K562 (cell line): ENCODE data around the gene PXDC1. TPM values are rescaled to one million over a fixed set of nuclear protein-coding genes. Genes with fewer than 3 reads are reported as not detected.
A peak's percentile ranks its signal among the peaks of the same experiment; 100 is the strongest.
"Not testable (repeated sequence)": the region's sequence is repeated elsewhere in the genome, so short reads cannot be mapped to it uniquely, and the experiment has no call there.

Experiments used
- ATAC-seq: fragments of 200-7000 bp; cut with Tn5 transposase; 3 replicates; pipeline ENCODE4 v1.9.1; 2020; ENCODE audit warnings: moderate library complexity
- BruUV-seq: library from RNA; stranded (reverse); fragments of 400-500 nt; replicated peaks from 2 replicates; lab custom pipeline; 2021; lab: Mats Ljungman, UMichigan
- CTCF ChIA-PET: fragments of 300-600 bp; formaldehyde crosslinking; extraction: SDS; loops from one replicate; lab custom pipeline; 2021; ENCODE audit warnings: low intra/inter-chr PET ratio; lab: Yijun Ruan, JAX
- POLR2A ChIA-PET: fragments of 300-600, 350-650 bp; sonication (Branson Sonifier 250); formaldehyde crosslinking; extraction: SDS; loops from one replicate; lab custom pipeline; 2021; ENCODE audit warnings: antibody characterized with exemption, inconsistent platforms; lab: Yijun Ruan, JAX
- DNase-seq, 4 experiments: peaks; one replicate each; pipeline versions ENCODE4 v3.0.0 to v3.0.0-alpha.2; 2011 to 2018; ENCODE audit warnings: low spot score in 3 of 4, mixed read lengths in 3 of 4; ENCODE audit errors: extremely low read depth in 1 of 4
- FAIRE-seq: peaks from 2 replicates; lab custom pipeline; 2011; peaks lifted over from hg19 to GRCh38; lab: Jason Lieb, UNC
- H2AFZ ChIP-seq: 2 replicates; pipeline ENCODE4 v1.6.0; 2011; ENCODE audit warnings: low read depth, low read length, control low read depth, inconsistent platforms
- H3K27ac ChIP-seq: fragments of 200-600 bp; 3 replicates; pipeline ENCODE4 v1.8.0; 2011; ENCODE audit warnings: low read depth, mild to moderate bottlenecking, control low read depth, inconsistent platforms, low read length, moderate library complexity, mixed read lengths; ENCODE audit errors: extremely low read depth
- H3K27me3 ChIP-seq, 2 experiments: fragments of 300-600 bp in 1 of 2; 2 replicates in 1 of 2; 3 replicates in 1 of 2; pipeline versions ENCODE4 v1.6.0 to v1.8.0; 2011; ENCODE audit warnings: inconsistent platforms in 2 of 2, low read length in 2 of 2, mild to moderate bottlenecking in 1 of 2, mixed read lengths in 1 of 2, moderate library complexity in 1 of 2; ENCODE audit not compliant: control insufficient read depth in 2 of 2, insufficient read depth in 2 of 2
- H3K36me3 ChIP-seq: fragments of 300-600 bp; 3 replicates; pipeline ENCODE4 v1.8.0; 2011; ENCODE audit warnings: mild to moderate bottlenecking, low read length, inconsistent platforms; ENCODE audit not compliant: control insufficient read depth, insufficient read depth
- H3K4me1 ChIP-seq, 2 experiments: fragments of 200-600 bp in 1 of 2; replicated peaks in 1 of 2; 2 replicates in 1 of 2; 3 replicates in 1 of 2; pipeline versions ENCODE4 v1.5.1 to v1.8.0; 2011; ENCODE audit warnings: inconsistent platforms in 2 of 2, low read length in 2 of 2, mild to moderate bottlenecking in 1 of 2, mixed read lengths in 1 of 2, moderate library complexity in 1 of 2; ENCODE audit not compliant: control insufficient read depth in 2 of 2, insufficient read depth in 2 of 2
- H3K4me2 ChIP-seq: 2 replicates; pipeline ENCODE4 v1.6.1; 2011; ENCODE audit warnings: low read length, control low read depth, inconsistent platforms, mixed read lengths; ENCODE audit not compliant: insufficient read depth
- H3K4me3 ChIP-seq: fragments of 200-600 bp; sonication (generic), shearing (Covaris generic); 2 replicates; pipeline ENCODE4 v1.5.1; 2016; ENCODE audit warnings: control low read depth, inconsistent platforms
- H3K79me2 ChIP-seq: fragments of 200-600 bp; 3 replicates; pipeline ENCODE4 v1.8.0; 2011; ENCODE audit warnings: low read length, inconsistent platforms; ENCODE audit not compliant: control insufficient read depth, insufficient read depth
- H3K9ac ChIP-seq, 2 experiments: 2 replicates each; pipeline versions ENCODE4 v1.6.0 to v1.6.1; 2011; ENCODE audit warnings: low read depth in 2 of 2, low read length in 2 of 2, control low read depth in 1 of 2, inconsistent platforms in 1 of 2, mild to moderate bottlenecking in 1 of 2, mixed read lengths in 1 of 2; ENCODE audit not compliant: insufficient read depth in 1 of 2
- H3K9me1 ChIP-seq: one replicate; pipeline ENCODE4 v1.6.0; 2011; ENCODE audit warnings: inconsistent platforms, mild to moderate bottlenecking, low read length, moderate library complexity; ENCODE audit not compliant: control insufficient read depth, insufficient read depth
- H3K9me3 ChIP-seq: replicated peaks from 2 replicates; pipeline ENCODE4 v1.5.1; 2011; ENCODE audit warnings: low read depth, low read length, inconsistent platforms; ENCODE audit not compliant: control insufficient read depth, insufficient read depth
- H4K20me1 ChIP-seq: replicated peaks from 2 replicates; pipeline ENCODE4 v1.6.1; 2011; ENCODE audit warnings: low read length, inconsistent platforms, mixed read lengths; ENCODE audit not compliant: control insufficient read depth, insufficient read depth
- EWSR1 ChIP-seq: fragments of 450-650 bp; IDR thresholded peaks from 2 replicates; pipeline ENCODE4 v1.6.1; 2018; ENCODE audit warnings: borderline replicate concordance, mild to moderate bottlenecking, low read depth, moderate library complexity; ENCODE audit not compliant: partially characterized antibody
- NFYB ChIP-seq: IDR thresholded peaks from 2 replicates; pipeline ENCODE4 v1.6.1; 2011; ENCODE audit warnings: mild to moderate bottlenecking, moderate library complexity; ENCODE audit not compliant: insufficient read length; ENCODE audit errors: extremely low read depth
- WGBS: fragments of 100-300 bp; shearing (Covaris generic); methylation state at CpG from one replicate; pipeline ENCODE4 v1.1.6; 2016; ENCODE audit warnings: low coverage, mixed read lengths; ENCODE audit not compliant: insufficient coverage; ENCODE audit errors: missing lambda C conversion rate; 5-methylcytosine and 5-hydroxymethylcytosine counted together
- in situ Hi-C: fragments of 300-500 bp; cut with MboI; formaldehyde crosslinking; loops from 4 replicates; pipeline ENCODE4 v1.15.0; 2018; ENCODE audit warnings: inconsistent platforms, mixed read lengths
- intact Hi-C: fragments of 100-400 bp; cut with micrococcal nuclease; formaldehyde crosslinking; loops from 2 replicates; pipeline ENCODE4 v1.14.2; 2022
- polyA plus RNA-seq, 8 experiments: library from polyadenylated mRNA; depleted of rRNA in 4 of 8; stranded (reverse) in 5 of 8; unstranded in 3 of 8; fragments of >200 nt; fragmentation: Nextera tagmentation in 2 of 8; fragmentation: Illumina TruSeq in 1 of 8; extraction: Ambion mirVana in 2 of 8; extraction: Trizol in 1 of 8; gene quantifications; 2 replicates each; pipeline versions ENCODE4 v1.2.1 to v1.2.3, GENCODE V29; 2011 to 2014; ENCODE audit warnings: inconsistent platforms in 1 of 8, missing spikeins in 1 of 8
- total RNA-seq, 7 experiments: library from RNA; depleted of rRNA in 6 of 7; stranded (reverse); fragments of >200 nt in 6 of 7; fragmentation: Illumina TruSeq in 2 of 7; extraction: Trizol in 2 of 7; gene quantifications; 2 replicates each; pipeline versions ENCODE4 v1.2.1 to v1.2.3, GENCODE V29; 2011 to 2021; ENCODE audit warnings: low replicate concordance in 1 of 7
- TF ChIP-seq, protein P1 (sequence below): fragments of 450-650 bp; IDR thresholded peaks from 2 replicates; pipeline ENCODE4 v1.7.1; 2018; ENCODE audit warnings: mild to moderate bottlenecking, low read depth; ENCODE audit not compliant: partially characterized antibody

PXDC1 gene
- total and polyA plus RNA-seq, 9 of the 15 experiments (the other 6 are each of a cell fraction or from before 2014, with no cell fraction given): 0.09 to 0.33 (median 0.16) TPM; not detected in 5

DNA sequence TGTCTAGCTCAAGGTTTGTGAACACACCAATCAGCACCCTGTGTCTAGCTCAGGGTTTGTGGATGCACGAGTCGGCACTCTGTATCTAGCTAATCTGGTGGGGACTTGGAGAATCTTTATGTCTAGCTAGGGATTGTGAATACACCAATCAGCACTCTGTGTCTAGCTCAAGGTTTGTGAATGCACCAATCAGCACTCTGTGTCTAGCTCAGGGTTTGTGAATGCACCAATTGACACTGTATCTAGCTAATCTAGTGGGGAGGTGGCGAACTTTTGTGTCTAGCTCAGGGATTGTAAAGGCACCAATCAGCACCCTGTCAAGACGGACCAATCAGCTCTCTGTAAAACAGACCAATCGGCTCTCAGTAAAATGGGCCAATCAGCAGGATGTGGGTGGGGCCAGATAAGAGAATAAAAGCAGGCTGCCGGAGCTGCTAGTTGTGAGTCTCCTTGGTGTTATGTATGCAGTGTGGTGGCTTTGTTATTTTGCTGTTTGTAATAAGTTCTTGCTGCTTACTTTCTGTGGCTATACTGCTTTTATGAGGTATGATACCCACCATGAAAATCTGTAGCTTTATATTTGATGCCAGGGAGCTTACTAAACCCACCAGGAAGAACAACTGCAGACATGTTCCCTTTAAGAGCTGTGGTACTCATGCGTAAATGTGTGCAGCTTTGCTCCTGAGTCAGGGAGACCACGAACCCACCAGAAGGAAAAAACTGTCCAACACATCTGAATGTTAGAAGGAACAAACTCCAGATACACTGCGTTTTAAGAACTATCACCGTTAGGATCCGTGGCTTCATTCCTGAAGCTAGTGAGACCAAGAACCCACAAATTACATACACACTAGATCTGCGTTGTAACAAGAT is 20.9 kb upstream of the PXDC1 start:
- H3K4me3 ChIP-seq, intact Hi-C loops, H3K9ac ChIP-seq, H3K4me2 ChIP-seq, BruUV-seq, H3K4me1 ChIP-seq, H3K36me3 ChIP-seq, H2AFZ ChIP-seq, H3K27ac ChIP-seq, ATAC-seq, H3K9me3 ChIP-seq, in situ Hi-C loops, DNase-seq, H4K20me1 ChIP-seq, CTCF ChIA-PET, H3K79me2 ChIP-seq, H3K9me1 ChIP-seq: not testable (repeated sequence)
- TF ChIP-seq NFYB: peak; percentile 77
- FAIRE-seq: peak; percentile 19
- POLR2A ChIA-PET: interaction anchor here (0.5 to 1.5 kb wide), 8 partner anchors 9 to 1106 kb away, joined by 3 to 6 read pairs (median 4); no protein-coding TSS in a partner anchor
- H3K27me3 ChIP-seq: peaks cover 16 to 45% of the 10 kb centered on the region in 2 experiments
- 9% methylated on average over 12 of the region's 12 CpGs for WGBS

- no TSS peak for BruUV-seq
- no peak overlapping the region for H2AFZ ChIP-seq
- intact Hi-C loops (no loop called here), in situ Hi-C loops (no loop called here)
- CTCF ChIA-PET: no interaction called here
- H3K4me2 ChIP-seq: no peak overlapping the region
- H3K9me3 ChIP-seq: no peaks in the 10 kb centered on the region
- H3K4me1 ChIP-seq: peaks cover 0 to 7% of the 10 kb centered on the region in 2 experiments; a peak in 1 of 5 replicates
- no peak overlapping the region for H3K9ac ChIP-seq
- DNase-seq (no peak), FAIRE-seq (no peak), ATAC-seq (no peak)
- H4K20me1 ChIP-seq: no peaks in the 10 kb centered on the region
- no peaks in the 10 kb centered on the region for H3K79me2 ChIP-seq
- no peaks in the 10 kb centered on the region for H3K36me3 ChIP-seq
- no peak overlapping the region for H3K4me3 ChIP-seq
- H3K9me1 ChIP-seq: no peaks in the 10 kb centered on the region
- TF ChIP-seq, protein P1, sequence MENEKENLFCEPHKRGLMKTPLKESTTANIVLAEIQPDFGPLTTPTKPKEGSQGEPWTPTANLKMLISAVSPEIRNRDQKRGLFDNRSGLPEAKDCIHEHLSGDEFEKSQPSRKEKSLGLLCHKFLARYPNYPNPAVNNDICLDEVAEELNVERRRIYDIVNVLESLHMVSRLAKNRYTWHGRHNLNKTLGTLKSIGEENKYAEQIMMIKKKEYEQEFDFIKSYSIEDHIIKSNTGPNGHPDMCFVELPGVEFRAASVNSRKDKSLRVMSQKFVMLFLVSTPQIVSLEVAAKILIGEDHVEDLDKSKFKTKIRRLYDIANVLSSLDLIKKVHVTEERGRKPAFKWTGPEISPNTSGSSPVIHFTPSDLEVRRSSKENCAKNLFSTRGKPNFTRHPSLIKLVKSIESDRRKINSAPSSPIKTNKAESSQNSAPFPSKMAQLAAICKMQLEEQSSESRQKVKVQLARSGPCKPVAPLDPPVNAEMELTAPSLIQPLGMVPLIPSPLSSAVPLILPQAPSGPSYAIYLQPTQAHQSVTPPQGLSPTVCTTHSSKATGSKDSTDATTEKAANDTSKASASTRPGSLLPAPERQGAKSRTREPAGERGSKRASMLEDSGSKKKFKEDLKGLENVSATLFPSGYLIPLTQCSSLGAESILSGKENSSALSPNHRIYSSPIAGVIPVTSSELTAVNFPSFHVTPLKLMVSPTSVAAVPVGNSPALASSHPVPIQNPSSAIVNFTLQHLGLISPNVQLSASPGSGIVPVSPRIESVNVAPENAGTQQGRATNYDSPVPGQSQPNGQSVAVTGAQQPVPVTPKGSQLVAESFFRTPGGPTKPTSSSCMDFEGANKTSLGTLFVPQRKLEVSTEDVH: no peak
- no peak for TF ChIP-seq EWSR1
- POLR2A ChIA-PET: interaction anchor here (0.6 to 1.5 kb wide), 5 partner anchors 10 to 306 kb away, joined by 3 to 6 read pairs (median 4); no protein-coding TSS in a partner anchor
- WGBS: 35% methylated on average over 53 of the region's 57 CpGs
- no peak overlapping the region for H3K27ac ChIP-seq
- H3K27me3 ChIP-seq: peaks cover 24 to 45% of the 10 kb centered on the region in 2 experiments
Observed at GRCh38 chr6:3771407-3772011, 20.0 kb upstream of the PXDC1 start.
